Activated CD8-positive, alpha-beta memory T cell treated with anti-CD3 and anti-CD28 coated beads, Interleukin-2, amount 50 U/mL, for 48 hours (primary cell): ENCODE data around the gene SESN3.
"Not testable (repeated sequence)": the region's sequence is repeated elsewhere in the genome, so short reads cannot be mapped to it uniquely, and the experiment has no call there.

ENCODE experiments used
- DNase-seq: peaks from one replicate; pipeline ENCODE4 v3.0.0-alpha.2; 2020

The SESN3 gene

DNA sequence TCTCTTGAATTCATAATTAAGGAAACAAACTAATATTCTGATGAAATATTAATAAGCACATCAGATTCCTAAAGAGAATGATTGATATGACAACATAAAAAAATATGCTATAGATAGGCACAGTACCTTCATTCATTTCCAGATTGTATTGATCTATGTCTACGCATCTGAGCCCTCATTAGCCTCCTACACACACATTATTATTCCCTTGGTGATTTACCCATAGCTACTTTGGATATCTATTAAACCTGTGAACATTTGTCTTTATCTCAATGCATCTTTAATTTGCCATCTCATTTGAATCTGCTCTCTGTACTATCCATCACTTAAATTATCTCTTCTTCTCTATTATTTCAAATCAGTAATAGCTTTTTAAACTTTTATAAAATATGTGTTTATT lies 18.4 kb downstream of the SESN3 start:
- no peak for DNase-seq

DNA sequence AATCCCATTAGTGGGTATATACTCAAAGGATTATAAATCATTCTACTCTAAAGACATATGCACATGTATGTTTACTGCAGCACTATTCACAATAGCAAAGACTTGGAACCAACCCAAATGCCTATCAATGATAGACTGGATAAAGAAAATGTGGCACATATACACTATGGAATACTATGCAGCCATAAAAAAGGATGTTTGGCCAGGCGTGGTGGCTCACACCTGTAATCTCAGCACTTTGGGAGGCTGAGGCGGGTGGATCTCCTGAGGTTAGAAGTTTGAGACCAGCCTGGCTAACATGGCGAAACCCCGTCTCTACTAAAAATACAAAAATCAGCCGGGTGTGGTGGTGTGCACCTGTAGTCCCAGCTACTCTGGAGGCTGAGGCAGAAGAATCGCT lies 21.5 kb downstream of the SESN3 start:
- DNase-seq, result not testable (repeated sequence)

GRCh38 chr11:95200781-95201457 lies 30.1 kb downstream of the SESN3 start:
- no peak for DNase-seq

GRCh38 chr11:95195831-95196230 lies 35.2 kb downstream of the SESN3 start:
- no peak for DNase-seq

- DNase-seq, result no peak
These were observed 37.5 kb downstream of the SESN3 start for GRCh38 chr11:95193541-95193940.

GRCh38 chr11:95192717-95193116 lies 38.3 kb downstream of the SESN3 start:
- no peak for DNase-seq

DNA sequence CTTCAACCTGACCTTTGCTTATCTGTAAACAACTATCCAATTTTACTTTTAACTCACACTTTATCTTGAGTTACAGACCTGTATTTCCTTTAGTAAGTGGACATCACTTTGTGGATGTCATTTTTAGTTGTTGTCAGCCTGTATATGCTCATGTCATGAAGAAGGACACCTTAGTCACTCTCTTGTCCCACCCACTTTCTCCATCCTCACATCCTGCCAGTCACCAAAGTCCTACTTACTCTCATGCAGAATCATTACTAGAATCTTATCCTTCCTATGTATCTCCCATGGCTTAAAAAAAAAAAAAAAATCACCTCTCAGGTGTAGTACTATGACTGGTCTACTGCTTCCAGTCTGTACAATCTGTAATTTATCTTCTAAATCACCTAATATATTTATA lies 43.3 kb downstream of the SESN3 start:
- DNase-seq, result no peak

DNA sequence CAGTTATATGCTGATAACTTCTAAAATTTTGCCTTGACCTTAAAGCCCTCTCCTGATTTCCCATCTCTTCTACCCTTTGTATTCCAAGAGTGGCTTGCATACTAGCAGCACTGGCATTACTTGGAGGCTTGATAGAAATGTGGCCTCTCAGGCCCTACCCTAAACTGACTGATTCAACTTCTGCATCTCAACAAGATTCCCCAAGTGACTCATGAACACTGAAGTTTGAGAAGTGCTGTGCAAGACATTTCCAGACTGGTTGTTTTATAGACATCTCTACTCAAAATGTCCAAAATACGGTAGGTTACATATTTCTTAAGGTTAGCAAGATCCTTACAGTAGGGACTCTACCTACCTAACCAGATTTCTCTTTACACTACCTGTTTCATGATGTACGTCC lies 48.6 kb downstream of the SESN3 start:
- no peak for DNase-seq

DNA sequence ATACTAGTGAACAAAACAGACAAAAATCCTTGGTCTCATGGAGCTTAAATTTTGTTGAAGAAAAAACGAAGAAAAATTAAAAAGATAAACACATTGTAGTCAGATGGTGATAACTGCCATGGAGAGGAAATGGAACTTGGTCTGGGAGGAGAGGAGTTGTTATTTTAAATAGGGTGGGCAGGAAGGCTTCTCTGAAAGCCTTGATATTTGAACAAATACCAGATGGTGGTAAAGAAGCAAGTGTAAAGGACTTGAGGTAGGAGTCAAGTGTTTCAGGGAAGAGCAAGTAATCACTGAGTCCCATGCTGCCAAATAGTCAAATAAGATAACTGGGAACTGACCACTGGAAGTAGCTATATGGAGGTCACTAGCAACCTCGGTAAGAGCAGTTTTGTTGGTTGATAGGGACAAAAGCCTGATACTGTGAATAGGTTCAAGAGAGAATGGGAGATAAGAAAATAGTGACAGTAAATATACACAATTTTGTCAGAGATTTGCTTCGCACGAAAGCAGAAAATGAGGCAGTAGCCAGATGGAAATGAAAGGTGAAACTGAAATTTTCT lies 55.1 kb downstream of the SESN3 start:
- no peak for DNase-seq

DNA sequence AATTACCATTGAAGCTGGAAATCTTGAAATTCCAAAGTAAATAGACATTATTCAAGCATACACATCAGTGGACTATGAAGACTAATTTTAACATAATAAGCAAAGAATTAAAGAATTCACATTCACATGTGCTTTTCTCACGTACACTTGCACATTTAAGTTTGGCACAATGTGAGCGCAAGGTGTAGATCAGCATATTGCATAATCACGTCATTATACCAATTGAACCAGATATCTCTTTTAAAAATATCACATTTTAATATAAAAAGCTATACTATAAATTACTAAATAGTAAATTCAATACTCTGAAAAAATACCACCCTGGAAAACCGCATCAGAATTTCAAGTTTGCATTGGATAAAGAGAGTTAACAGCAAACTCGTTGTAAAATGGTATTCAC lies 60.7 kb downstream of the SESN3 start:
- no peak for DNase-seq

DNA sequence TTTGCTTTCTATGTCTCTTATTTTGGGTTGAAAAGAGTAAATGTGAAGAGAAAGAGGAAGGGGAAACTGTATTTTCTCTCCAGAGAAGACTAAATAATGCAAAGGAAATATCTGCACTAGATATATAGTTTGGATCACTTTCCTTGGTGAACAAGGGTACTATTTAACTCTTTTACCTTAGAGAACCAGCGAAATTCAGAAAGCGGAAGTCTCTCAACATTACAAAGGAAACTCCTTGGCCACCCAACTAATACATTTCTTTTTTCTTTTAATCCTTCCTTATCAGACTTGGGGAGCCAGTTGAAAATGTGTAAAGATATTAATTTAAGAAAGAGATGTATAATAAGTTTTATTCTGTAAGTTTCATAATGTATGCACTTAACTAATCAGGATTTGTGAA lies 64.2 kb downstream of the SESN3 start:
- no peak for DNase-seq

DNA sequence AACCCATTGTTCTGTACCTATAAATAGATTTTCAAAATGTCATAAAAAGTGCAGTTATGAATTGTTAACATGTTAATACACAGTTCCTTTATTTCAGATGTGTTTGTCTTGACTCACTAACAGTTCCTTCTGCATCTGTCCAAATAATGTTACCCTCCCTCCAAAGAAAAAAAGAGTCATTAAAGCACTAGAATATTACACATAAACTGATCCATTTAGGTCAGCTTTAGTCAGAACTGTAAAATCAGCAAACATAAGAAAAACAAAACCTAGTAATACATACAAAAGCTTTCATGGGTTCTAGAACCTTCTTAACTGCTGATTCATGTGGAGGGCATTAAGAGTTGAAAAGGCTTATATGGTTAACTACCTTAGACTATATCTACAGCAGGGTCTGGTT lies 65.4 kb downstream of the SESN3 start:
- no peak for DNase-seq

GRCh38 chr11:95163106-95163505 lies 67.9 kb downstream of the SESN3 start:
- DNase-seq, result no peak

GRCh38 chr11:95161248-95161647 lies 69.8 kb downstream of the SESN3 start:
- no peak for DNase-seq

DNA sequence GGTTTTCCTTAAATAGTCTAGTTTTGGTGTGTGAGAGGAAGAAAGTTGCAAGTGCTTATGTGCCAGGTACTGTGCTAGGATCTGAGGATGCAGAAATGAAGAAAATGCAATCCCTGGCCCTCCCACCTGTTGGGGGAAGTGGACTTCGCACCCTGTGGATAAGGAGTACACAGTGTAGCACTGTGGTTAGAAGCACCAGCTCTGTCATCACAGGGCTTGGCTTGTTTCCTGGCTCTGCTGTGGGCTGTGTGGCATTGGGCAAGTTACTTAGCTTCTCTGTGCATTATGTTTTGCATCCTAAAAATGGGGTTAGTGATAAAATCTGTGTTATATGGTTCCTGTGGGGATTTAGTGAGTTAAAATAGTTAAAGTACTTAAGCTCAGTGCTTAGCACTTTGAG lies 73.2 kb downstream of the SESN3 start:
- DNase-seq, result no peak

DNA sequence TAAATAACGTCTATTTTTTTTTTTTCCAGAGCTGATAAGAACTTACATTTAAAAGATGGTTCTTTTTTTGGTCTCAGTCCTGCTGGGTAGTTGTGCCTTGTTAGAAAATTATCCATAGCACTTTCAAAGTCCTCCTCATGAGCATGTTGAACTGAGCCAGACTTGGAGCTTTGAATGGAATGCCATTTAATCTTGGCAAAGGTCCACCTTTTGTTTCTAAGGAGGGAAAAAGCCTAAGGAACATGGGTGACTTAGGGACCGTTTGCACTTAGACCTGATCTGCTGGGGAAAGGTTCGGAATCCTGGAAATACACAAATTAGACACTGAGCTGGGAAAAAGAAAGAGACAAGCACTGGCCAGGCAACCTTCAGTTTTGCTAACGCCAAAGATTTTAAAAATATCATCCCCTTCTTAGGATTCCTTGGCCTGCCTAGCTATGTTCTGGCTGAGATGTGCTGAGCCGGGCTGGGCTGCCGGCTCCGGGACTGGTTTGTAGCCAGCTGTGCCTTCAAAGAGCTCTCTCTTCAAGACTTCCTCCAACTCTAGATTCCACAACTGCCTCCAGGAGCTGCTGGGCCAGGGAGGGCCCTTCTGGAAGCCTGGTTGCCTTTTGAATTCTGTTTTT lies 74.0 kb downstream of the SESN3 start:
- DNase-seq, result no peak

DNA sequence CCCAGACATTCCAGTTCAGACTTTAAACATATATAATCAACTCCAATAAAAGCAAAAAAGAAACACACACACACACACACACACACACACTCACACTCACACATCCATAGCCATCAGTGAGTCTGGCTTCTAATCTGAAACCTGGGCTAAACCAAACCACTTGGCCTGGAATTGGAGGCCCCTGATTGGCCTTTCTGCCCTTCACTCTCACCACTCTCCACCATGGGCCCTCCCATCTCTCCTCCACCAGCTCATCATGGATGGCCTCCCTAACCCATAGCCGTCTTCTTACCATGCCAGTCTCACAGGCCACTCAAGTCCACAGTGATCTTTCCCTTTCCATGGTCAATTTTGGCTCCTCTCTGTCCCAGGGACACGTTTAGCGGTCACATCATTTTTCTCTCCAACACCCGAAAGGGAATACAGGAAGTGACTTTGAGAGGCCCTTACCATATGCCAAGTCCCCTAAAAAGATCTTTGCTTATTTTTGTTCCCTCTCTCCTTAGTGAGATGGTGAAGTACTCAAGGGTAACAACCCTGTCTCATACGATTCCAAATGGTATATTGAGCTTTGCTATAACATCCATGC lies 74.8 kb downstream of the SESN3 start:
- no peak for DNase-seq

DNA sequence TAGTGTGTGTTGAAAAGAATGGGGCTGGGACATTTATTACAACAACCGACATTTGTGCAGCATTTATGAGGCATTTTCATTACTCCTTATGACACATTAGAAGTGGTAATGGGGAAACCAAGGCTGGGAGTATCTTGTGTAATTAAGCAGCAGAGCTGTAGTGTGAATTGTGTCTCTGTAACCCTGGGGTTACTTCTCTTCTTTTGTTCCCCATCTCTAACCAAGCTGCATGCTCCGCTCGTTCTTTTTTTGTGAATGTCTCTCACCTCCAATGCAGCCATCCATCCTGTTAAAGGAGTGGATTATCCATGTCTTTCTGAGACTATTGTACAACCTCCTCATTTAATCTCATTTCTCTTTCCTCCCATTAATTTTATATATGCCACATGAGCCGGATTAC lies 75.6 kb downstream of the SESN3 start:
- DNase-seq, result no peak

DNA sequence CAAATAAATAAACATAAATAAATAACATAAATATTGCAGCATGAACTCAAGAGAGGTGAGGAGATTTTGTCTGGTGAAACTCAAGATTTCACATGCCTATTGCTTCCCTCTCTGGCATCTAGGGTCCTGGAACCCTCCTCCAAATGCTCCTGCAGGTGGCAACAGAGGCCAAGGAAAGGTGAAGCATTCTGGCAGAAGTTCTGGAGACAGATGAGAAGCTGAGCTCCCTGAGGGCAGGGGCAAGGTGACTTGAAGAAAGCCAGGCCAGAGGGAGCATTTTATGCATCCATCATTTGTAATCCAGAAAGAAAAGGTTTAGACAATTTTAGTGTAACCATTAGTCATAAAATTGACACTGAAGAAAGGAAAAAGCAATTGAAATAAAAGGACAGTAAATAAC lies 76.5 kb downstream of the SESN3 start:
- no peak for DNase-seq

GRCh38 chr11:95153857-95154246 lies 77.2 kb downstream of the SESN3 start:
- no peak for DNase-seq

DNA sequence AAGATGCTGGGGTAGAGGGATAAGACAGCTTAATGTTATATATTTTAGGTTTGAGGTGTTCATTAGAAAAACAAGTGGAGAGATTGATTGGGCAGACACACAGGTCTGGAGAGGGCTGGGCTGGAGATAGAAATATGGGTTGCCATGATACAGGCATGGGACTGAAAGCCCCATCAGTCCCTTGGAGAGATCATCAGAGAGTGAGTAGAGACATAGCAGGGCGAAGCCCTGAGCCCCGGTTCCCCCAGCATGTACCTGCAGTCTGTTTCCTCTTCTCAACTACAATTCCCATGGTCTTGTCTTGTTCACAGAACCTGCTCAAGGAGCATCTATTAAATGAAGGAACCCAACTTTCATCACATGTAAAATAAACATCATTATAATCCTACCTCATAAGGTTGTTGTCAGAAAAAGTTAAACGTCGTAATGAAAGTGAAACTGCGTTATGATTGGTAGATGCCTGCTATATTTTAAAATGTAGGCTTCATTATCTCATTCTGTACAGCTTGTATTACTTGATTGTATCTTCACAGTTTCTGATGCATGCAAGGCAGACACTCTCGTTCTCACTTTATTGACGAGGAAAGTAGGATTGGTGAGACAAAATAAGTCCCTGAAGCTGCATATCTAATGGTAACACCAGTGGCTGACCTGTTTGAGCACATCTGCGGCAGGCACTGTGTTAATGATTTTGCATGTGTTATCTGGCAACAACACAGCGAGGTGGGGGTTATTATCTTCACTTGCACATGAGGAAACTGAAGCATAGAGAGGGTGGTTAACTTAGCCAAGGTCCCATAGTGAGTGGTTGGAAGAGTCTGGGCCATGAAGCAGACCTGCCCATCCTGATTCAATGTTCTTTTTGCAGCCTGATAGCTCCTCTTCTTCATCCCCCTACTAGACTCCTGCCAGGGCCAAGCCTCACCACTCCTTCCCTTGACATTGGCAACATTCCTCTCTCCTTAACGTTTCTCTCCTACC lies 77.8 kb downstream of the SESN3 start:
- no peak for DNase-seq

- peak; percentile 90 for DNase-seq
These were observed 79.9 kb downstream of the SESN3 start for GRCh38 chr11:95150956-95151684.
